ENCODE measurements around the gene SUN1. TPM values are rescaled to one million over a fixed set of nuclear protein-coding genes. Genes with fewer than 3 reads are reported as not detected.

Gene SUN1
- total RNA-seq, 1 experiment from 2014 or later, result 126 TPM

- Mint-ChIP-seq H3K4me3 (ENCODE audit: unreplicated experiment) (no peak overlapping the region), H3K36me3 (ENCODE audit: insufficient read depth, unreplicated experiment) (peaks cover 32% of the 10 kb centered on the region), H3K9me3 (ENCODE audit: unreplicated experiment) (no peaks in the 10 kb centered on the region), H3K4me1 (ENCODE audit: insufficient read depth, unreplicated experiment) (peaks cover 6% of the 10 kb centered on the region), H3K27ac (ENCODE audit: low read depth, unreplicated experiment) (no peak overlapping the region), H3K27me3 (ENCODE audit: insufficient read depth, unreplicated experiment) (no peaks in the 10 kb centered on the region)
- POLR2A ChIA-PET, result no interaction called here
- DNase-seq (ENCODE audit: unreplicated experiment), result no peak
- BruUV-seq (replicated peaks), result no TSS peak
- TF ChIP-seq CTCF (IDR thresholded peaks at IDR 0.05; ENCODE audit: unreplicated experiment), result no peak
- intact Hi-C loops (cut with micrococcal nuclease), result no loop called here
- CTCF ChIA-PET, result interaction anchor here (0.6 kb wide), 1 partner anchor 168 kb away, joined by 4 read pairs; no protein-coding TSS in a partner anchor
Measured at GRCh38 chr7:897086-897485, 64.8 kb downstream of the SUN1 start.

DNA sequence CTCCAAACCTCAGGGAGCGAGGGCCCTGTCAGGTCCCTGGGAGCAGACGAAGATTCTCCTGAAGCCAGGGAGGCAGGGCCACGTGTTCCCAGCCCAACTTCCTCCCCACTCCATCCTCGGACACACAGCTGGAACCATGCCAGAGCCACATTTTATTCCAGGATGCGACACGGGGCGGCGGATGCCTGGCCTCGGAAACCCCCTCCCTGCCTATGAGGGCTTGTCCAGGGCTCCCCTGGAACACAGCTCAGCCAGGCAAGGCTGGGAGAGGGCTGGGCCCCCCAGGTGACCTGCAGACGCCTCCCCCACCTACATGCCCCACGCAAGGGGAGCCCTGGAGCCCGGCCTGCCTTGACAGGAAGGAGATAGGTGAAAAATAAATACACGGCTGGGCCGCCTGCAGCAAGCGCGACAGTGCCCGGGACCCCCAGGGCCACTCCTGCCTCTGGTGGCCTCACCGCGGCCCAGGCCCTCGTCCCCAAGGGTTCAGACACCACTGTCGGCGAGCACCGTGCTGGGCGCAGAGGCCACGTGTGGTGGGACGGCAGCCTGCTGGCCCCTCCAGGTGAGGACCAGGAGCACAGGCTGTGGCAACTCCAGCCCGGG lies 65.6 kb downstream of the SUN1 start:
- no peaks in the 10 kb centered on the region for H3K9me3 Mint-ChIP-seq (ENCODE audit: unreplicated experiment)
- peaks cover 26% of the 10 kb centered on the region for H3K36me3 Mint-ChIP-seq (ENCODE audit: insufficient read depth, unreplicated experiment)
- no peak overlapping the region for H3K27ac Mint-ChIP-seq (ENCODE audit: low read depth, unreplicated experiment)
- BruUV-seq (replicated peaks), result no TSS peak
- H3K4me3 Mint-ChIP-seq (ENCODE audit: unreplicated experiment), result no peak overlapping the region
- DNase-seq (ENCODE audit: unreplicated experiment), result no peak
- ChIA-PET CTCF (interaction anchor here (0.6 kb wide), 2 partner anchors 18 to 168 kb away, joined by 3 to 4 read pairs; no protein-coding TSS in a partner anchor), POLR2A (no interaction called here)
- no peak for TF ChIP-seq CTCF (IDR thresholded peaks at IDR 0.05; ENCODE audit: unreplicated experiment)
- intact Hi-C loops (cut with micrococcal nuclease), result no loop called here
- H3K27me3 Mint-ChIP-seq (ENCODE audit: insufficient read depth, unreplicated experiment), result no peaks in the 10 kb centered on the region
- H3K4me1 Mint-ChIP-seq (ENCODE audit: insufficient read depth, unreplicated experiment), result no peaks in the 10 kb centered on the region

- BruUV-seq (replicated peaks), result no TSS peak
- H3K4me3 Mint-ChIP-seq (ENCODE audit: unreplicated experiment), result no peak overlapping the region
- no peaks in the 10 kb centered on the region for H3K9me3 Mint-ChIP-seq (ENCODE audit: unreplicated experiment)
- CTCF ChIA-PET, result no interaction called here
- H3K27ac Mint-ChIP-seq (ENCODE audit: low read depth, unreplicated experiment), result no peak overlapping the region
- POLR2A ChIA-PET, result no interaction called here
- intact Hi-C loops (cut with micrococcal nuclease), result no loop called here
- H3K27me3 Mint-ChIP-seq (ENCODE audit: insufficient read depth, unreplicated experiment), result no peaks in the 10 kb centered on the region
- no peaks in the 10 kb centered on the region for H3K4me1 Mint-ChIP-seq (ENCODE audit: insufficient read depth, unreplicated experiment)
- peaks cover 26% of the 10 kb centered on the region for H3K36me3 Mint-ChIP-seq (ENCODE audit: insufficient read depth, unreplicated experiment)
- no peak for DNase-seq (ENCODE audit: unreplicated experiment)
- no peak for TF ChIP-seq CTCF (IDR thresholded peaks at IDR 0.05; ENCODE audit: unreplicated experiment)
Measured at GRCh38 chr7:898460-898854, 66.2 kb downstream of the SUN1 start.

- no peak for DNase-seq (ENCODE audit: unreplicated experiment)
- H3K4me3 Mint-ChIP-seq (ENCODE audit: unreplicated experiment), result no peak overlapping the region
- no TSS peak for BruUV-seq (replicated peaks)
- no peak for TF ChIP-seq CTCF (IDR thresholded peaks at IDR 0.05; ENCODE audit: unreplicated experiment)
- ChIA-PET CTCF (no interaction called here), POLR2A (no interaction called here)
- H3K27me3 Mint-ChIP-seq (ENCODE audit: insufficient read depth, unreplicated experiment), result no peaks in the 10 kb centered on the region
- H3K4me1 Mint-ChIP-seq (ENCODE audit: insufficient read depth, unreplicated experiment), result no peaks in the 10 kb centered on the region
- H3K9me3 Mint-ChIP-seq (ENCODE audit: unreplicated experiment), result no peaks in the 10 kb centered on the region
- H3K36me3 Mint-ChIP-seq (ENCODE audit: insufficient read depth, unreplicated experiment), result peaks cover 26% of the 10 kb centered on the region
- no peak overlapping the region for H3K27ac Mint-ChIP-seq (ENCODE audit: low read depth, unreplicated experiment)
- intact Hi-C loops (cut with micrococcal nuclease), result no loop called here
Measured at GRCh38 chr7:898855-899681, 66.8 kb downstream of the SUN1 start.

Measured in MCF 10A (cell line).